Measurements from ENCODE around the gene SOAT2. TPM values are rescaled to one million over a fixed set of nuclear protein-coding genes. Genes with fewer than 3 reads are reported as not detected.

SOAT2 gene
- total RNA-seq, 1 experiment from 2014 or later = not detected

DNA sequence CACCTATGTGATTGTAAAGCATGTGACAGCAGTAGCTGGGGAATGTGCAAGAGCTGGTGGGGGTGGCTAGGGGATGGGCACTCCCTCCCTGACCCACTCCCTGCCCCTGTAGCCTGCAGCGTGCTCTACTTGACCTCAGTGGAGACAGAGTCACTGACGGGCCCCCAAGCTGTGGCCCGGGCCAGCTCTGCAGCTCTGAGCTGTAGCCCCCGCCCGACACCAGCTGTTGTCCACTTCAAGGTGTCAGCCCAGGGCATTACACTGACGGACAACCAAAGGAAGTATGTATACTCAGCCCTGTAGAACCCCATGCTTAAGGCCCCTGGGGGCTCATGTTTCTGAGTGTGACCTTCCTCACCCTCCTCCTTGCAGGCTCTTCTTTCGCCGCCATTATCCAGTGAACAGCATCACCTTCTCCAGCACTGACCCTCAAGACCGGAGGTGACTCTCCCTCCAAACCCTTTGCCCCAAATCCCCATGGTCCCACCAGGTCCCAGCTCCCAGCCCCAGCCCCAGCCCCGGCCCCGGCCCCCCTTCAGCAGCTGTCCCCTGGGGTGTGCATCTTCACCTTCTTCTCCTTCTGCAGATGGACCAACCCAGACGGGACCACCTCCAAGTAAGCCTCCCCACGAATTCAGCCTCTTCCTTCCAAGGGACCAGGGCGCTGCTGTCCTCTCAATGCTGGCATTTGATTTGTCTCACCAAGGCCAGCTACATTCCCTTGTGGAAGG lies 40.1 kb upstream of the SOAT2 start:
- Histone ChIP-seq H3T11ph (ENCODE audit: low read length) (no peak overlapping the region), H2BK120ac (ENCODE audit: low read depth, low read length, poor library complexity, severe bottlenecking) (no peak overlapping the region), H3K4ac (ENCODE audit: low read depth, low read length) (no peak overlapping the region), H4K20me1 (ENCODE audit: control insufficient read depth, insufficient read depth, insufficient read length) (no peaks in the 10 kb centered on the region), H2BK5ac (ENCODE audit: insufficient read length, low read length) (no peak overlapping the region), H2AK5ac (ENCODE audit: insufficient read length, low read length) (no peak overlapping the region), H3K9me3 (ENCODE audit: control insufficient read depth, low read depth, low read length) (no peaks in the 10 kb centered on the region), H3K27me3 (ENCODE audit: insufficient read depth, low read length) (peaks cover 2% of the 10 kb centered on the region; the same call in 1 of the 2 replicates), H2BK20ac (ENCODE audit: low read depth, low read length, poor library complexity, severe bottlenecking) (no peak overlapping the region), H3K27ac (ENCODE audit: insufficient read length, low read depth, low read length) (no peak overlapping the region), H2AFZ (ENCODE audit: low read length) (no peak overlapping the region), H3K79me2 (ENCODE audit: insufficient read depth, low read length) (no peaks in the 10 kb centered on the region), H3K14ac (ENCODE audit: insufficient read depth, low read length) (no peak overlapping the region), H4K5ac (ENCODE audit: insufficient read length, low read depth, low read length) (no peak overlapping the region), H4K8ac (replicated peaks; ENCODE audit: insufficient read length, low read depth, low read length) (no peak overlapping the region), H2BK12ac (ENCODE audit: insufficient read length, low read depth, low read length) (no peak overlapping the region), H3K79me1 (ENCODE audit: insufficient read depth, low read depth, low read length, poor library complexity, severe bottlenecking) (no peaks in the 10 kb centered on the region), H3K9ac (ENCODE audit: extremely low read depth, insufficient read length, low read length) (no peak overlapping the region), H3K23me2 (ENCODE audit: insufficient read length, low read depth, low read length, poor library complexity, severe bottlenecking) (no peaks in the 10 kb centered on the region), H3K23ac (ENCODE audit: insufficient read length, low read depth, low read length) (no peak overlapping the region), H3K4me2 (ENCODE audit: insufficient read depth, insufficient read length, low read length) (no peak overlapping the region), H3K4me1 (ENCODE audit: insufficient read depth, low read length) (no peaks in the 10 kb centered on the region), H2BK15ac (ENCODE audit: low read depth, low read length) (no peak overlapping the region), H4K91ac (ENCODE audit: insufficient read length, low read depth, low read length) (no peak overlapping the region), H3K56ac (ENCODE audit: insufficient read length, low read depth, low read length) (no peak overlapping the region), H3K18ac (ENCODE audit: insufficient read length, low read depth, low read length) (no peak overlapping the region)
- H3K4me3 Mint-ChIP-seq = no peak overlapping the region
- peaks cover 9 to 13% of the 10 kb centered on the region in 2 experiments for H3K4me1 Mint-ChIP-seq
- no peak overlapping the region for H3K27ac Mint-ChIP-seq
- H3K27me3 Mint-ChIP-seq (ENCODE audit: low read depth) = peaks cover 33% of the 10 kb centered on the region
- peaks cover 2 to 8% (median 4%) of the 10 kb centered on the region in 3 experiments; a peak in 4 of 7 replicates for H3K36me3 Mint-ChIP-seq (ENCODE audit: insufficient read depth in 1 of 3, low read depth in 3 of 3)
- no CpG with 5 or more reads among the region's 14 CpGs for WGBS (ENCODE audit: extremely low coverage, insufficient read length, low lambda C conversion rate)
- no peaks in the 10 kb centered on the region for H3K9me3 Mint-ChIP-seq
- no peak for DNase-seq
- TF ChIP-seq, protein P1, sequence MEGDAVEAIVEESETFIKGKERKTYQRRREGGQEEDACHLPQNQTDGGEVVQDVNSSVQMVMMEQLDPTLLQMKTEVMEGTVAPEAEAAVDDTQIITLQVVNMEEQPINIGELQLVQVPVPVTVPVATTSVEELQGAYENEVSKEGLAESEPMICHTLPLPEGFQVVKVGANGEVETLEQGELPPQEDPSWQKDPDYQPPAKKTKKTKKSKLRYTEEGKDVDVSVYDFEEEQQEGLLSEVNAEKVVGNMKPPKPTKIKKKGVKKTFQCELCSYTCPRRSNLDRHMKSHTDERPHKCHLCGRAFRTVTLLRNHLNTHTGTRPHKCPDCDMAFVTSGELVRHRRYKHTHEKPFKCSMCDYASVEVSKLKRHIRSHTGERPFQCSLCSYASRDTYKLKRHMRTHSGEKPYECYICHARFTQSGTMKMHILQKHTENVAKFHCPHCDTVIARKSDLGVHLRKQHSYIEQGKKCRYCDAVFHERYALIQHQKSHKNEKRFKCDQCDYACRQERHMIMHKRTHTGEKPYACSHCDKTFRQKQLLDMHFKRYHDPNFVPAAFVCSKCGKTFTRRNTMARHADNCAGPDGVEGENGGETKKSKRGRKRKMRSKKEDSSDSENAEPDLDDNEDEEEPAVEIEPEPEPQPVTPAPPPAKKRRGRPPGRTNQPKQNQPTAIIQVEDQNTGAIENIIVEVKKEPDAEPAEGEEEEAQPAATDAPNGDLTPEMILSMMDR (conservative IDR thresholded peaks at IDR 0.05) = no peak

All from H9 (cell line).